GM18507 (cell line): ENCODE results near the gene TPCN2.

Experiments used
- DNase-seq: peaks from one replicate; pipeline ENCODE4 v3.0.0; 2011; ENCODE audit warnings: low read depth; ENCODE audit not compliant: insufficient read length; ENCODE audit errors: extremely low spot score
- FAIRE-seq: peaks from 2 replicates; lab custom pipeline; 2011; peaks lifted over from hg19 to GRCh38; lab: Jason Lieb, UNC

TPCN2 gene

DNA sequence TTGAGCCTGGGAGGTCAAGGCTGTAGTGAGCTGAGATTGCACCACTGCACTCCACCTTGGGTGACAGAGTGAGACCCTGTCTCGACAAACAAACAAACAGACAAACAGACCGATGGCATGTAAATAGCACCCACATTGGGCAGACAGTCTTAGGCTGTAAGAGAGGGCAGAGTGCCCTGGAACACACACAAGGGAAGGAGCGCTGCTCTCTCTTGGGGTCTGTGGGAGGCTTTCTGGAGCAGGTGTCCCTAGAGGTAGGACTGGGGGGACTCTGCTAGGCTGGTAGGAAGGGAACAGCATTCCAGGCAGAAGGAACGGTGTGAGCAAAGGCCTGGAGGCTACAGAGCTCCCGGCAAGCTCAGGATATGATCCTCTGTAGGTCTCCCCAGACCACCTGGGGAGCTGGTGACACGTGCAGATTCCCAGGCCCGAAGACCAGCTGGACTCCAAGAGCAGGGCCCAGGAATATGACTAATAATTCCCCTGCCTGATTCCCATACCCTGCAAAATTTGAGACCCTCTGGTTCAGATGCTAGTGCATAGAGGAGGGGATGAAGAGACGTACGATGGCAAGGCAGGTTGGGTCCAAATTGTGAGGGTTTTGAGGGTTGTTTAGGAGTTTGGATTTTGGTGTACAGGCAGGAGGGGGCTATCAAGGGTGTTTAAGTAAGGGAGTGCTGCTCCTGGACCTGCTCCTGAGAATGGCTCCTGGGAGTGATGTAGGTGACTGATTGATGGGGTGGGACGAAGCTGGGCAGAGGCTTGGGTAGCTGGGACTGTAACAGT, 118.6 kb downstream of the TPCN2 start:
- FAIRE-seq (no peak), DNase-seq (no peak)

DNA sequence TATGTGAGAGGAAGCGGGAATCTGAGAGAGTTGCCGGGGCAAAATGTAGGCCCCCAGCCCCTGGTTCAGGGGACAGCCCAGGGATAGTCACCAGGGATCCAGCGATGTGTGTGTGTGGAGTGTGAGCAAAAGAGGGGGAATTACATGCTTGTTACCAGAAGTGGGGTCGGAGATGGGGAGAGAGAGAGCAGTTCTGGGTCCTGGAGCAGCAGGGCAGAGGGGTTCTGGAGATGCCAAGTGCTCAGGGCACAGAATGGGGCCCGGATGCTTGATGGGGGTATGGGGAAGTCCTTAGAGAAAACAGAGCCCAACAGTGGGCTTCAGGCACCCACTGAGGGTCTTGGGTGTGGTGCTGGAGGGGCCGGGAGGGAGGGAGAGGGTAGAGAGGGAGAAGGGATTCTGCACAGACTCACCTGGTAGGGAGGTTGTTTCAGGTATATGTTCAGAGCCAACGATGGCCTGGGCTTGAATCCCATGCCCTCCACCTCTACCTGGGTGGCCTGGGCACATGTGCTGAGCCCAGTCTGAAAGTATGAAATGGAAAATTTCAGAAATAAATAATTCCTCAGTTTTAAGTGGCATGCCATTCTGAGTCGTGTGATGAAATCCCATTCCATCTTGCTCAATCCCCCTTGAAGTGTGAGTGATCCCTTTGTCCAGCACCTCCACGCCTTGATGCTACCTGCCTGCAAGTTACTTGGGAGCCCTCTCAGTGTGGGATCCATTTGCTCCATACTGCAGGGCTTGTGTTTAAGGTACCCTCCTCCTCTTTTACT, 119.4 kb downstream of the TPCN2 start:
- DNase-seq (no peak), FAIRE-seq (no peak)

DNA sequence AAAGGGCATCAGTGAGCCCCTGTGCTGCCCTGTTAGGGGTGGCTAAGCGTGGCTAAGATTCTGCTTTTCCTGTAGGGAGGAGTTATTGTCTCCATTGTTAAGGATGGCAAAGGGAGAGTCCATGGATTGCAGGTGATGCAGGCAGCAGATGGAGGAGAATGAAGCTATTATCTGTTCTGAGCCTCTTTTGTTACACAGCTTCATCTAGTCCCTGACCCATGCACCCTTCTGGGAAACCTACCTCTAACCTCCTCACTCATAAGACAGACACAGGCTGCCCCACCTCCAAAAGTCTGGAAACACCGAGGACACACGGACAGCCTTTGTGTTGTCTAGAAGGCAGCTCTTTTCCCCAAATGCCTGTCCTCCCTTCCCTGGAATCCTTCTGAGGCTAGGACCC, 120.7 kb downstream of the TPCN2 start:
- DNase-seq, result no peak
- FAIRE-seq, result no peak

DNA sequence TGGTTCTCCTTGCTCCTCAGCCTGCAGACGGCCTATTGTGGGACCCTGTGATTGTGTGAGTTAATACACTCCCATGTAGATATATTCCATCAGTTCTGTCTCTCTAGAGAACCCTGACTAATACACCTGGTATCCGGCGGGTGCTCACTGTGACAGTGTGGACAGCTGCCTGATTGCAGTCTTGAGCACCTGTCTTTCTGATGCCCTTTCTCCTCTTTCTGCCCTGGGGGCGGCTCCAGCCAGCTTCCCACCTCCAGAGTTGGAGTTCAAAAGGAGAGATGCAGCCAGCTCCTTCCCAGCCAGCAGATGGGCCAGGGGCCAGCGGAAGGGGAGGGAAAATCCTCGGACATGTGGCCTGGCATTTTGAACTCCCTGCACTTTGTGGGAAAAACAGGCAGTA, 122.0 kb downstream of the TPCN2 start:
- no peak for DNase-seq
- no peak for FAIRE-seq

DNA sequence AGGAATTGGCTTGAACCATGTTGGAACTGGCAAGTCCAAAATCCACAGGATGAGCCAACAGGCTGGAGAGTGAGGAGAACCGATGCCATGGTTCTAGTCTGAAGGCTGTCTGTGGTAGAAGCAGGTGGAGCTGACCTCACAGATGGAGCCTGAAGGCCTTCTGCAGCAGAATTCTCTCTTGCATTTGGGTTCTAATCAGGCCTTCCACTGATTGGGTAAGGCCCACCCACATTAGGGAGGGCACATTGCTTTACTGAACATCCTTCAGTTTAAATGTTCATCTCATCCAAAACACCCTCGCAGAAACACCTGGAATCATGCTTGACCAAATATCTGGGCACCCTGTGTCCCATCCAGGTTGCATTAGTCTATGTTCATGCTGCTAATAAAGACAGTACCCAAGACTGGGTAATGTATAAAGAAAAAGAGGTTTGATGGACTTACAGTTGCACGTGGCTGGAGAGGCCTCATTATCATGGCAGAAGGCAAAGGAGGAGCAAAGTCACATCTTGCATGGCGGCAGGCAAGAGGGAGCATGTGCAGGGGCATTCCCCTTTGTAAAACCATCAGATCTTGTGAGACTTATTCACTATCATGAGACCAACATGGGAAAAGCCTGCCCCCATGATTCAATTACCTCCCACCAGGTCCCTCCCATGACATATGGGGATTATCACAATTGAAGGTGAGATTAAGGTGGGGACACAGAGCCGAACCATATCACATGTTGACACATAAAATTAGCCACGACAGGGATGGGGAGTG, 122.9 kb downstream of the TPCN2 start:
- no peak for DNase-seq
- no peak for FAIRE-seq

DNA sequence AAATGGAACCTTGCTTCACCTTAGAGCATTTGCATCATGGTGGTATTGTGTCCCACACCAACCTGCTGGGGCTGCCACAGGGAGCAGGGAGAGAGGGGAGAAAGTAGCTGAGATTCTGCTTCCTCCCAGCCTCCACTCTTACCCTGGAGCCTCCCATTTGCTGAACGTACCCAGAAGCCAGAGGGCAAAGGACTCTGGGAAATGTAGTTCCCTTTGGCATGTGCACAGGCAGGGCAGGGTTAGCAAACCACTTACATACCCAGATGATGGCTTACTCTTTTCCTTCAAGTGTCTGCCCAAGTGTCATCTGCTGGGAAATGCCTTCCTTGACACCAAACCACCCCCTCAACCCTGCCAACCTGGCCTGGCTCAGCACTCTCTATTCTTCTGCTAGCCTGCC, 123.9 kb downstream of the TPCN2 start:
- no peak for FAIRE-seq
- DNase-seq, result no peak

DNA sequence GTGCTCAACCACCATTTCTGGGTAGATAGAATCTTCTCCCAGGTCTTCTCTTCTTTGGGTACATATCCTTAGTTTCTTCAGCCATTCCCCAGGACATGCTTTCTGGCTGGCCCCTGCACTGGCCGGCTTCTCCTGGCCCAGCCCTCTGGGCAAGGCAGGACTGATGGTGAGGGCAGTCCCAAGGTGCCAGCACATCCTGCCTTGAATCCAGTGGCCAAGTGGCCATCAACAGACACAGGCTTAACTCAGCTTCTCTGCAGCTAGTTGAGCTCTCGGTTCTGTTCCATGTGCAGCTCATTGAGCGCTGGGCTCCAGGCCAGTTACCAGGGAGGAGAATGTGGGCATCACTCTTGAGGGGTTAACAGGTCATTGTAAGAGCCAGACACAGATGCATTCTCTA, 124.6 kb downstream of the TPCN2 start:
- DNase-seq (no peak), FAIRE-seq (no peak)

DNA sequence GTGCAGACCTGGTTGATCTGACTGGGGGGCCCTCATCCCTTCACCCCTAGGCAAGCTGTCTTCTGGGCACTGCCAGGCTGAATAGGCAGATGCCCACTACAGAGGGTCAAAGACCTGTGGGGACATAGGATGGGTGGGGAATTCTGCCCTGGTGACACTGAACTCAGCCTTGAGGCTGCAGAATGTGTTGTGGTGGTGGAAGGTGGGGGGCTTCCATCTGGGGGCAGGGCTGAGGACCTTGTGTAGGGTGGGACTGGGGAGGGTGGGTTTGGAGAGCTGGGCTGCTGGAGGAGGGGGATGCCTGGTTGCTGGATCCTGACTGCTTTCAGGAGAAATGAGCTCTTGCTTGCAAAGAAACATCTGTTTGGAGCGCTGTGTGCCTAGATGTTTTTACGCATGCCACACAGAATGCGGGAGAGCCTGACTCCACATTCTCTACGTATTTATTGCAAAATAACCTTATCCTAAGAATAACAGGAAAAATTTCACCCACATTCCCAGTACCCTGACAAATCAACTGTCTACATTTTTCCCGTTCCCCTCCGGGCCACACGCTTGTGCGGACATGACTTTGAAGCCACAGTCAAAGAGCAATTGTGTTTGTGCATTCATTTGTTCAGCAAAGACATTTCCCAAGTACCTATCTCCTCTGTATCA, 125.3 kb downstream of the TPCN2 start:
- DNase-seq (no peak), FAIRE-seq (no peak)

DNA sequence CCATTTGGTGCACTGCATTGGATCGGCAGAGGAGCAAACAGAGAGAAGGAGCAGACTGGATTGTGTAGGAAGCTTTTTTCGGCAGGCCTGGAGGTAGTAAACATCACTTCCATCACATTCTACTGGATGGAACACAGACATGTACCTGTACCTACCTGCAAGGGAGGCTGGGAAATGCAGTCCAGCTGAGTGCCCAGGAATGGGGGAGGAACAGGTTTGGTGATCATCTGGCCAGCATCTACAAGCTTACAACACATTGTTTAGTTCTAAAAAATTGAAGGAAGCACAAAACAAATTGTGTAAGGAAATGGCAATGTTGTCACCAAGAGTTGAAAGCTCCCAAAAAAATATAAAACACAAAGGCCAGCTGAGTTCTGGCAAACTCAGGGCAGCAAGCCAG, 126.1 kb downstream of the TPCN2 start:
- DNase-seq (no peak), FAIRE-seq (no peak)

DNA sequence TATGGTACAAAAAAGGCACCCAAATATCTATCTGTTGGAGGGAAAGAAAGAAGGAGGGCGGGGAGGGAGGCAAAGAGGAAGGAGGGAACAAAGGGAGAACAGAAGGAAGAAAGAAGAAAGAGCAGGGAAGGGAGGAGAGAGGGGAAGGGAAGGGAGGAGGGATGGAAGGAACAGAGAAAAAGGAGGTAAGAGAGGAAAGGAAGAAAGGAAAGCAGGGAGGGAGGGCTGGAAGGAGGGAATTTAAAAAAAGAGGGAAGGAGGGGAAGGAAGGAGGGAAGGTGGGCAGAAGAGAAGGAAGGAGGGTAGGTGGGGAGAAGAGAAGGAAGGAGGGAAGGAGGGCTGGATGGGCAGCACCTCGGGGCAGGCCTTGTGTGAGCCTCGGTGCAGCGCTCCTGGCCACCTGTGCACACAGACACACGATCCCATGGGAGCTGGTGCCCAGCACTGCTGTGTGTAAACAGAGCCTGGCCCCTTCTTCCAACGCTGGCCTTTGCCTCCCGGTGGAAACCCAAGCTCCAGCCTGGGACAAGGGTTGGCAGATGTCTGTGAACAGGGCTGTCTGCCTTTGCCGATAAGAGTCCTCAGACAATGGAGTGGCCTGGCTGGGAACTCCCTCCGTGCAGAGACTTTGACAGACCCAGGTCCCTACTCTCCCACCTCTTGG, 130.2 kb downstream of the TPCN2 start:
- no peak for FAIRE-seq

DNA sequence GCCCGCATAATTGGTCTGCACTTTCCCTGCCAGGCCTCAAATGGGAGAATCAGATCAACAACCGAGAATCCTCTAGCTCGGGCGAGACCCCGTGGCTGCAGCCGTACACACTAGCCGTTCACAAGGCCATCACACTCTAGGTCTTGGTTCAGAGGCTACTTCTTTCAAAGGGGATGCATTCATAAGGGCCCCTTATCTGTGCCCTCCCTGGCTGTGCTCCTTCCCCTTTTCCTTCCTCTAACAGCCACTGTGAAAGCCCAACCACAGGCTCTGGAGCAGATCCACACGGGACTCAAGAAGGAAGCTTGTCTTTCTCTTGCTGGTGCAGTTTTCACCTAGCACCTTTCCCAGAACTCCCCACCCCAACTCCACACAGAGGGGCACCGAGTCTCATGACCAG, 131.5 kb downstream of the TPCN2 start:
- no peak for FAIRE-seq
- no peak for DNase-seq

More for the DNA sequence above, 130.2 kb downstream of the TPCN2 start:
- no peak for DNase-seq

DNA sequence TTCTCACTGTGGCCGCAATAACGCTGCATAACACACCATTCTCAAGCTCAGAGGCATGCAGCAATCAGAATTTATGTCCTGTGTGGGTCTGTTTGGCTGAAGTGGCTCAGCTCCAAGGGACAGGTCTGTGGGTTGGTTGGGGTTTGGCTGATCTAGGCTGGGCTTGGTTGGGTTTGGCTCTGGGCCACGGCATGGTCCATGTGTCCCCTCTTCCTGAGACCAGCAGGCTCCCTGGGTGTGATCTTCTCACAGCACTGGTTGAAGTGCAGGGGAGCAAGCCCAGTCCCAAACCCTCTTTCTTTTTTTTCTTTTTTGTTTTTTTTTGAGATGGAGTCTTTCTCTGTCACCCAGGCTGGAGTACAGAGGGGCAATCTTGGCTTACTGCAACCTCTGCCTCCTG, 132.0 kb downstream of the TPCN2 start:
- FAIRE-seq (no peak), DNase-seq (no peak)

DNA sequence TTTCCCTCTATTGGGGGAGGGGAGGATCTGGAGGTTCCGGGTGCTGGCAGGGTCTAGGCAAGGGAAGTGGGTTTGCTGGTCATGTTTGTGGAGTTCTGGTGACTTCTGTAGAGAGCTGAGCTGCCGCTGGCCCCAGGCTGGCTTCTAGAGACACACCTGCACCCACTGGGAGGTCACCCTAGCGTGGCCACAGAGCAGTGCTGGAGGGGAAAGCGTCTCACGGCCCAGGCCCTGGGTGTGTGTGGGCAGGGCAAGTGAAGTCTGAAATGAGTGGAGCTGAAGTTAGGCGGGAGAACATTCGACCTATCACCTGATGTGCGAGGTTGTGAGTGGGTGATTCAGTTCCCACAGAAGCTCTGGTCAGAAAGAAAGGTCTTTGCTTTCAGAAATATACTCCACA, 134.9 kb downstream of the TPCN2 start:
- DNase-seq (no peak), FAIRE-seq (peak; percentile 18)
